Left lung (tissue), 10 donors: ENCODE data around the gene PIGX. TPM values are rescaled to one million over a fixed set of nuclear protein-coding genes. Genes with fewer than 3 reads are reported as not detected.
A peak's percentile ranks its signal among the peaks of the same experiment; 100 is the strongest.

ENCODE experiments used
- ATAC-seq: fragments of 200-7000 bp; cut with Tn5 transposase; one replicate; pipeline ENCODE4 v1.9.1; 2020; ENCODE audit warnings: moderate library complexity
- DNase-seq, 4 donors: peaks; one replicate each; pipeline ENCODE4 v3.0.0-alpha.2; 2013 to 2020
- H3K27ac ChIP-seq, 2 donors: fragments of 200-600 bp; sonication (generic) in 1 of 2; one replicate each; pipeline versions ENCODE4 v1.5.0 to v1.8.0; 2020 to 2021
- H3K27me3 ChIP-seq, 2 donors: fragments of 200-600 bp; sonication (generic) in 1 of 2; one replicate each; pipeline versions ENCODE4 v1.5.0 to v1.8.0; 2020 to 2021
- H3K36me3 ChIP-seq, 2 donors: fragments of 200-600 bp; sonication (generic) in 1 of 2; one replicate each; pipeline versions ENCODE4 v1.5.0 to v1.8.0; 2020 to 2021
- H3K4me1 ChIP-seq, 2 donors: fragments of 200-600 bp; one replicate each; pipeline ENCODE4 v1.8.0; 2021
- H3K4me3 ChIP-seq, 2 donors: fragments of 200-600 bp; sonication (generic) in 1 of 2; one replicate each; pipeline versions ENCODE4 v1.5.0 to v1.8.0; 2020 to 2021; ENCODE audit warnings: mild to moderate bottlenecking in 1 of 2
- H3K9me3 ChIP-seq, 2 donors: fragments of 200-600 bp; sonication (generic) in 1 of 2; one replicate each; pipeline versions ENCODE4 v1.5.0 to v1.8.0; 2020 to 2021
- CTCF ChIP-seq, 2 donors: fragments of 200-600 bp; sonication (generic) in 1 of 2; IDR thresholded peaks; one replicate each; pipeline versions ENCODE4 v1.5.0 to v1.8.0; 2021; ENCODE audit warnings: antibody characterized with exemption in 2 of 2
- intact Hi-C, 2 donors: fragments of 100-400 bp; cut with DNase I; formaldehyde crosslinking; loops; one replicate each; pipeline versions ENCODE4 v1.11.2 to v1.14.2; 2022
- polyA plus RNA-seq, 6 donors: library from polyadenylated mRNA; unstranded; fragments of 120-200 nt; gene quantifications; one replicate each; pipeline ENCODE4 v1.2.1, GENCODE V29; 2013; ENCODE audit not compliant: insufficient read length in 6 of 6
- total RNA-seq, 2 donors: library from RNA; stranded (reverse); fragmentation: NEBNext Ultra II Directional; extraction: Animal tissue kit (Norgen Biotek cat#: 25700); gene quantifications; one replicate each; pipeline ENCODE4 v1.2.1, GENCODE V29; 2021
- donor health status: DM: no; HTN: yes; CAD: no.
- donor health status: DM: no; HTN: no; CAD: no.

Gene PIGX
- total and polyA plus RNA-seq, 8 donors = 20.1 to 28.2 (median 22.2) TPM

- no peaks in the 10 kb centered on the region for H3K27me3 ChIP-seq
- DNase-seq (peak in 1 of 4 donors; percentile 5), ATAC-seq (peak; percentile 50)
- no peak overlapping the region for H3K4me3 ChIP-seq
- H3K27ac ChIP-seq = peak overlapping the region in 1 of 2 donors; percentile 5
- H3K36me3 ChIP-seq = peaks cover 0 to 27% of the 10 kb centered on the region in 2 donors
- peaks cover 0 to 18% of the 10 kb centered on the region in 2 donors for H3K9me3 ChIP-seq
- H3K4me1 ChIP-seq = peaks cover 0 to 35% of the 10 kb centered on the region in 2 donors
- no peak for TF ChIP-seq CTCF (IDR thresholded peaks at IDR 0.05)
- intact Hi-C loops = no loop called here
These were observed 42.2 kb downstream of the PIGX start for GRCh38 chr3:196754091-196754981.

- intact Hi-C loops = no loop called here
- peaks cover 0 to 18% of the 10 kb centered on the region in 2 donors for H3K9me3 ChIP-seq
- no peak for TF ChIP-seq CTCF (IDR thresholded peaks at IDR 0.05)
- no peaks in the 10 kb centered on the region for H3K27me3 ChIP-seq
- H3K36me3 ChIP-seq = peaks cover 0 to 19% of the 10 kb centered on the region in 2 donors
- ATAC-seq (no peak), DNase-seq (no peak)
- peaks cover 0 to 32% of the 10 kb centered on the region in 2 donors for H3K4me1 ChIP-seq
- H3K27ac ChIP-seq = no peak overlapping the region
- no peak overlapping the region for H3K4me3 ChIP-seq
These were observed 44.6 kb downstream of the PIGX start for GRCh38 chr3:196756732-196757131.

- DNase-seq (no peak), ATAC-seq (peak; percentile 32)
- Histone ChIP-seq H3K36me3 (peaks cover 0 to 19% of the 10 kb centered on the region in 2 donors), H3K27ac (no peak overlapping the region), H3K9me3 (peaks cover 0 to 18% of the 10 kb centered on the region in 2 donors), H3K4me3 (no peak overlapping the region), H3K27me3 (no peaks in the 10 kb centered on the region), H3K4me1 (peaks cover 0 to 32% of the 10 kb centered on the region in 2 donors)
- intact Hi-C loops = no loop called here
- no peak for TF ChIP-seq CTCF (IDR thresholded peaks at IDR 0.05)
These were observed 45.9 kb downstream of the PIGX start for GRCh38 chr3:196757876-196758739.

DNA sequence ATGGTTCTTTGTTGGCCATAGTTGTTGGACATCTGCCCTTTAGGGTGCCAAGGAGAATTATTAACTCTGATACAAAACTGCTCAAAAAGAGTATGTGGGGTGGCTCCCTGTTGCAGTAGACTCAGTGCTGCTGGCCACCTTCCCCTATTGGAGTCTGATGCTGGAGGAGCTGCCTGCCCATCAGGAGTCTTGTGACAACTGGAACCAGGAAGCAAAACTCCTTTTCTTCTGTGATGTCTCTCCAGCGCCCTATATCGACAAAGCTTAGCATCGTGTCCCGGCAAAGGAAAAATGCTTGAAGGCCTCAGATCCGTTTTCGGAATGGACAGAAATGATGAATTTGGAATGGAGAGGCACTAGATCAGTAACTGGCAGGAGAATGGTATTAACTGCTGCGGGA, 51.0 kb downstream of the PIGX start:
- Histone ChIP-seq H3K36me3 (peaks cover 0 to 7% of the 10 kb centered on the region in 2 donors), H3K27me3 (no peaks in the 10 kb centered on the region), H3K4me3 (no peak overlapping the region), H3K4me1 (peaks cover 0 to 1% of the 10 kb centered on the region in 2 donors), H3K9me3 (no peaks in the 10 kb centered on the region), H3K27ac (no peak overlapping the region)
- no peak for DNase-seq
- no peak for ATAC-seq
- TF ChIP-seq CTCF (IDR thresholded peaks at IDR 0.05) = no peak
- intact Hi-C loops = no loop called here

- no peak for TF ChIP-seq CTCF (IDR thresholded peaks at IDR 0.05)
- no peak for DNase-seq
- Histone ChIP-seq H3K27me3 (no peaks in the 10 kb centered on the region), H3K27ac (no peak overlapping the region), H3K36me3 (peaks cover 0 to 14% of the 10 kb centered on the region in 2 donors), H3K4me3 (no peak overlapping the region), H3K4me1 (no peaks in the 10 kb centered on the region), H3K9me3 (no peaks in the 10 kb centered on the region)
- intact Hi-C loops = no loop called here
- ATAC-seq = no peak
These were observed 53.3 kb downstream of the PIGX start for GRCh38 chr3:196765454-196765853.
